ENCODE data around the gene MEF2A.

- TF ChIP-seq CTCF (conservative IDR thresholded peaks at IDR 0.05), result no peak
- TF ChIP-seq ZFX (IDR thresholded peaks at IDR 0.05), result no peak
These were observed 176.1 kb downstream of the MEF2A start for GRCh38 chr15:99741835-99742234.

Measured in C4-2B (cell line).